Mucosa of rectum (tissue), 2 donors: Measurements from ENCODE around the gene IFITM5.
"Not testable (repeated sequence)": the region's sequence is repeated elsewhere in the genome, so short reads cannot be mapped to it uniquely, and the experiment has no call there.

ENCODE experiments used
- H3K27ac ChIP-seq, 2 donors: one replicate each; pipeline ENCODE4 v1.7.0; 2013; ENCODE audit warnings: inconsistent platforms in 2 of 2, low read depth in 2 of 2, low read length in 2 of 2
- H3K27me3 ChIP-seq, 2 donors: one replicate each; pipeline ENCODE4 v1.7.0; 2013; ENCODE audit warnings: low read length in 2 of 2; ENCODE audit not compliant: control insufficient read depth in 2 of 2, insufficient read depth in 2 of 2
- H3K36me3 ChIP-seq, 2 donors: one replicate each; pipeline ENCODE4 v1.7.0; 2013; ENCODE audit warnings: low read length in 2 of 2; ENCODE audit not compliant: control insufficient read depth in 2 of 2, insufficient read depth in 2 of 2
- H3K4me1 ChIP-seq, 2 donors: one replicate each; pipeline ENCODE4 v1.7.0; 2013; ENCODE audit warnings: low read length in 2 of 2, mild to moderate bottlenecking in 1 of 2; ENCODE audit not compliant: control insufficient read depth in 2 of 2, insufficient read depth in 2 of 2
- H3K4me3 ChIP-seq, 2 donors: one replicate each; pipeline ENCODE4 v1.7.0; 2013; ENCODE audit warnings: low read length in 2 of 2
- H3K9ac ChIP-seq, 2 donors: one replicate each; pipeline ENCODE4 v1.7.0; 2013; ENCODE audit warnings: low read length in 2 of 2, low read depth in 1 of 2, mild to moderate bottlenecking in 1 of 2
- H3K9me3 ChIP-seq, 2 donors: one replicate each; pipeline ENCODE4 v1.7.0; 2013; ENCODE audit warnings: low read length in 2 of 2; ENCODE audit not compliant: control insufficient read depth in 2 of 2
- donor health status: healthy.
- donor health status: Normal muscosa, but diverticular disease.

Gene IFITM5

GRCh38 chr11:311013-311748 is 11.9 kb upstream of the IFITM5 start:
- H3K9me3 ChIP-seq, H3K36me3 ChIP-seq, H3K27me3 ChIP-seq: not testable (repeated sequence)
- Histone ChIP-seq H3K4me3 (peak overlapping the region; percentile 2 to 38), H3K4me1 (peaks cover 26 to 50% of the 10 kb centered on the region in 2 donors), H3K27ac (peak overlapping the region; percentile 81 to 84), H3K9ac (peak overlapping the region in 1 of 2 donors; percentile 31)

- H3K27me3 ChIP-seq, H3K36me3 ChIP-seq, H3K9me3 ChIP-seq: not testable (repeated sequence)
- Histone ChIP-seq H3K27ac (peak overlapping the region; percentile 21 to 45), H3K4me1 (peaks cover 24 to 43% of the 10 kb centered on the region in 2 donors), H3K9ac (peak overlapping the region; percentile 52 to 56), H3K4me3 (peak overlapping the region; percentile 46 to 69)
These were observed 10.8 kb upstream of the IFITM5 start for GRCh38 chr11:309979-310572.

GRCh38 chr11:308740-309665 is 9.7 kb upstream of the IFITM5 start:
- peak overlapping the region in 1 of 2 donors; percentile 58 for H3K9ac ChIP-seq
- peak overlapping the region; percentile 45 to 85 for H3K27ac ChIP-seq
- peaks cover 24 to 36% of the 10 kb centered on the region in 2 donors for H3K4me1 ChIP-seq

GRCh38 chr11:307766-308708 is 8.7 kb upstream of the IFITM5 start, which contains the start of gene IFITM2:
IFITM2 (plus strand) TSS chr11:307816; CDS start chr11:308193, 377 bp downstream.
- H3K36me3 ChIP-seq, H3K27me3 ChIP-seq, H3K9me3 ChIP-seq: not testable (repeated sequence)
- H3K27ac ChIP-seq: peak within 1 kb of the TSS; percentile 79 to 85
- H3K9ac ChIP-seq: peak within 1 kb of the TSS in 1 of 2 donors; percentile 73
- peaks cover 16 to 27% of the 10 kb centered on the region in 2 donors for H3K4me1 ChIP-seq
- peak within 1 kb of the TSS; percentile 58 to 71 for H3K4me3 ChIP-seq

More at GRCh38 chr11:308740-309665, 9.7 kb upstream of the IFITM5 start:
- H3K4me3 ChIP-seq: peak overlapping the region; percentile 49 to 69
- not testable (repeated sequence) for H3K36me3 ChIP-seq, H3K27me3 ChIP-seq, H3K9me3 ChIP-seq

- Histone ChIP-seq H3K9me3 (no peaks in the 10 kb centered on the region), H3K27ac (peak overlapping the region; percentile 34 to 79), H3K9ac (no peak overlapping the region), H3K4me1 (peaks cover 8 to 21% of the 10 kb centered on the region in 2 donors), H3K27me3 (no peaks in the 10 kb centered on the region), H3K36me3 (no peaks in the 10 kb centered on the region), H3K4me3 (no peak overlapping the region)
These were observed 7.5 kb upstream of the IFITM5 start for GRCh38 chr11:306645-307371.

GRCh38 chr11:305844-306211 is 6.5 kb upstream of the IFITM5 start:
- H3K27me3 ChIP-seq: no peaks in the 10 kb centered on the region
- no peaks in the 10 kb centered on the region for H3K36me3 ChIP-seq
- peaks cover 8 to 18% of the 10 kb centered on the region in 2 donors for H3K4me1 ChIP-seq
- no peak overlapping the region for H3K4me3 ChIP-seq
- no peak overlapping the region for H3K27ac ChIP-seq
- H3K9me3 ChIP-seq: no peaks in the 10 kb centered on the region
- H3K9ac ChIP-seq: no peak overlapping the region

GRCh38 chr11:304915-305843 is 5.9 kb upstream of the IFITM5 start:
- Histone ChIP-seq H3K36me3 (no peaks in the 10 kb centered on the region), H3K27me3 (peaks cover 3 to 5% of the 10 kb centered on the region in 2 donors), H3K9me3 (no peaks in the 10 kb centered on the region), H3K4me1 (peaks cover 8 to 18% of the 10 kb centered on the region in 2 donors), H3K4me3 (no peak overlapping the region), H3K9ac (no peak overlapping the region), H3K27ac (no peak overlapping the region)

GRCh38 chr11:304061-304506 is 4.8 kb upstream of the IFITM5 start:
- Histone ChIP-seq H3K27me3 (peaks cover 3 to 8% of the 10 kb centered on the region in 2 donors), H3K27ac (no peak overlapping the region), H3K9me3 (no peaks in the 10 kb centered on the region), H3K36me3 (no peaks in the 10 kb centered on the region), H3K4me3 (no peak overlapping the region), H3K9ac (no peak overlapping the region), H3K4me1 (peaks cover 4 to 8% of the 10 kb centered on the region in 2 donors)
